Lower leg skin (tissue), 4 donors: ENCODE data around the gene ATAD3A. TPM values are rescaled to one million over a fixed set of nuclear protein-coding genes. Genes with fewer than 3 reads are reported as not detected.
"Not testable (repeated sequence)": the region's sequence is repeated elsewhere in the genome, so short reads cannot be mapped to it uniquely, and the experiment has no call there.

ENCODE experiments used
- DNase-seq, 2 donors: peaks; one replicate each; pipeline ENCODE4 v3.0.0-alpha.2; 2019; ENCODE audit warnings: low spot score in 2 of 2
- H3K4me3 ChIP-seq: fragments of 200-600 bp; sonication (generic); 2 replicates; pipeline ENCODE4 v1.5.1; 2017; ENCODE audit warnings: mild to moderate bottlenecking, low read depth; ENCODE audit not compliant: poor library complexity, severe bottlenecking
- POLR2A ChIP-seq, 2 donors: fragments of 450-650 bp; IDR thresholded peaks; one replicate each; pipeline ENCODE4 v1.6.1; 2016 to 2017; ENCODE audit warnings: antibody characterized with exemption in 2 of 2, mild to moderate bottlenecking in 1 of 2, moderate library complexity in 1 of 2
- WGBS, 2 donors: methylation state at CpG; one replicate each; pipeline ENCODE4 v1.1.5; 2018; 5-methylcytosine and 5-hydroxymethylcytosine counted together
- intact Hi-C: fragments of 100-400 bp; cut with DNase I; formaldehyde crosslinking; loops from one replicate; pipeline ENCODE4 v1.15.0; 2023; ENCODE audit warnings: low total_unique reads
- total RNA-seq, 4 donors: library from RNA; depleted of rRNA; stranded (reverse); fragments of >200 nt; gene quantifications; one replicate each; pipeline ENCODE4 v1.1.0, GENCODE V29; 2016
- TF ChIP-seq, protein P1 (sequence below), 3 donors: fragments of 450-650 bp; IDR thresholded peaks; one replicate each; pipeline ENCODE4 v1.5.1; 2016; ENCODE audit warnings: antibody characterized with exemption in 3 of 3, mild to moderate bottlenecking in 3 of 3, moderate library complexity in 2 of 3

The ATAD3A gene
- total RNA-seq, 4 donors from 2014 or later, result 23.2 to 33.3 (median 26.9) TPM

DNA sequence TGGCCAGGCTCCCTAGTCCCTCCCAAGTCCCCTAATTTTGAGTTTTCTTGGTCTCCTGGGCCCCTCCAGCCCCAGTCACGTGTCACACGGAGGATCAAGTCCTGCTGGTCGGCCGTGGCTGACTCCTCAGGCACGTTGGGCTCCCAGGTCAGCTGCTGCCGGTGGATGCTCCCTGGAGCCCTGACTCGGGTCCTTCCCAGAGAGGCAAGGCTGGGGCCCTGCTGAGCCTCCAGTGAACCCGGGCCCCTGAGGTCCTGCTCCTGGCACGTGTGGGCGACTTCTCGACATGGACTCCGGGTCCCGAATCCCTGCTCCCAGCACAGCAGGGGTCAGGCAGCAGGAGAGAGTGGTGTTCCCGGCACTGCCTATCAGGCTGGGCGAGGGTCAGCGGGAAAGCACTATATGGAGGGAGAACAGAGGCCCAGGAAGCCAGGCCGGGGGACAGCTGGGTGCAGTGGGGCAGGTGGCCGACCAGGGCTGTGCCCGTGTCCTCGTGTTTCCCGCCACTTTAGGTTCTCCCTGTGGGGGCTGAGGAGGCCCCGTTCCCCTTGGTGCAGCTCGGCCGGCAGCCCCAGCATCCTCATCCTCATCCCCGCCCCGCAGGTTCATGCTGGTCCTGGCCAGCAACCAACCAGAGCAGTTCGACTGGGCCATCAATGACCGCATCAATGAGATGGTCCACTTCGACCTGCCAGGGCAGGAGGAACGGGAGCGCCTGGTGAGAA, 15.3 kb downstream of the ATAD3A start:
- 90 to 92% methylated on average over 24 to 31 of the region's 31 CpGs for WGBS, 2 donors
- intact Hi-C loops, result no loop called here
- no peak for DNase-seq
- TF ChIP-seq POLR2A (IDR thresholded peaks at IDR 0.05), result no peak
- TF ChIP-seq, protein P1, sequence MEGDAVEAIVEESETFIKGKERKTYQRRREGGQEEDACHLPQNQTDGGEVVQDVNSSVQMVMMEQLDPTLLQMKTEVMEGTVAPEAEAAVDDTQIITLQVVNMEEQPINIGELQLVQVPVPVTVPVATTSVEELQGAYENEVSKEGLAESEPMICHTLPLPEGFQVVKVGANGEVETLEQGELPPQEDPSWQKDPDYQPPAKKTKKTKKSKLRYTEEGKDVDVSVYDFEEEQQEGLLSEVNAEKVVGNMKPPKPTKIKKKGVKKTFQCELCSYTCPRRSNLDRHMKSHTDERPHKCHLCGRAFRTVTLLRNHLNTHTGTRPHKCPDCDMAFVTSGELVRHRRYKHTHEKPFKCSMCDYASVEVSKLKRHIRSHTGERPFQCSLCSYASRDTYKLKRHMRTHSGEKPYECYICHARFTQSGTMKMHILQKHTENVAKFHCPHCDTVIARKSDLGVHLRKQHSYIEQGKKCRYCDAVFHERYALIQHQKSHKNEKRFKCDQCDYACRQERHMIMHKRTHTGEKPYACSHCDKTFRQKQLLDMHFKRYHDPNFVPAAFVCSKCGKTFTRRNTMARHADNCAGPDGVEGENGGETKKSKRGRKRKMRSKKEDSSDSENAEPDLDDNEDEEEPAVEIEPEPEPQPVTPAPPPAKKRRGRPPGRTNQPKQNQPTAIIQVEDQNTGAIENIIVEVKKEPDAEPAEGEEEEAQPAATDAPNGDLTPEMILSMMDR (IDR thresholded peaks at IDR 0.05), result no peak
- no peak overlapping the region for H3K4me3 ChIP-seq

DNA sequence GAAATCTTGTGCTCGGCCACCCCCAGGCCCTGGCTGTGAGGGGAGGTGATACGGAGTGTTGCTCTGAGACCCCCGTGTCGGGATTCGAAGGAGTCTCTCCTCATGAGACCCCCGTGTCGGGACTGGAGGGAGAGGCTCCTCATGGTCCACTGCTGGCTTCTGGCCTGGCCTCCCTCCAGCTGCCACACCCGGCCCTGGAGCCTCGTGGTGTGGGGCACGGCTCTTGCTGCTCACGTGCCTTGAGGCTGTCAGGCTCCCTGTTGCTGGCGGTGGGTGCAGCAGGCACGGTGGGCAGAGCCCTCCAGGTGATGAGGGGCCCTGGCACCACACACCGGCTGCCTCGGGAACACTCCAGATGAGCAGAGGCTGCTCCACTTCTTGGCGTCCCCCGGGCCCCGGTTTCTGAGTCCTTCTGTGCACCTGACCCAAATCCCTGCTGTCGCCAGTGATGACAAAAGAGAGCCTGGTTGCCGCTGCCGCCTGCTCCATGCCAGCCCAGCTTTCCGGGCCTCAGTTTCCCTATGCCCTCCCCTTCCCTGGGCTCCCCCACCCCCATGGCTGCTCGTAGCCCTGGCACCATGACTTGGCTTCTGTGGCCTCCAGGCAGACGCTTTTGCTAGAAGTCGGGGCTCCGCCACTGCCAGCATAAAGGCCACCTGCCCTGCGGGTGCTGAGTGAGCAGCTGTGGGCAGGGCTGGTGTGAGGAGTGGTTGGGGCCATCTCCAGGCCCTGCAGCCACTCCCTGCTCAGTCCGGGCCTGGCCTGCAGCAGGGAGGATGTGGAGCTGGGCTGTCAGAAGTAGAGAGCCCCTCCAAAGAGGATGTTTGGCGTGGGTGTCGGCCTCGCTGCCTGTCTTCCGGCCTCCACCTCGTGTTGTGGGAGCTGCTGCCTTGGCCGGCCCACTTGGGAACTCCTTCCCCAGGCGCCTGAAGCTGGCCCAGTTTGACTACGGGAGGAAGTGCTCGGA, 16.6 kb downstream of the ATAD3A start:
- H3K4me3 ChIP-seq, result no peak overlapping the region
- no peak for DNase-seq
- 84 to 94% methylated on average over 21 to 34 of the region's 37 CpGs for WGBS, 2 donors
- intact Hi-C loops, result no loop called here
- TF ChIP-seq, protein P1 (IDR thresholded peaks at IDR 0.05), result no peak

DNA sequence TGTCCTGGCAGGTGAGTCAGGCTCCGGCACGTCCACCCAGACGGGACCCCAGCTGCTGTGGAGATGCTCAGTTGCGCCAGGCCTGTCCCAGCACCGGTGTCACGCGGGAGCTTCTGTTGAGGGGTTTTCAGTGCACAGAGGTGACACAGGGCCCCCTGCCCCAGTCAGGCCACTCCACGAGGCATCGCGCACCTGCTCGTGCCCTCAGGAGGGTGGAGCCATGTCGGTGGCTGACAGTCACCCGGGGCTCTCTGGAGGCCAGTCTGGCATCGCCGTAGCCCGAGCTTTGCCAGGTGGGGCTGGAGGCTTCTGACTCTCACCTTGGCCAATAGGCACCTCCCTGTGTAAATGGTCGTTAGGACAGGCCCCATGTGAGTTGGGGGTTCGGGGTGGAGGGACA, 17.4 kb downstream of the ATAD3A start:
- TF ChIP-seq, protein P1 (IDR thresholded peaks at IDR 0.05), result no peak
- no peak for TF ChIP-seq POLR2A (IDR thresholded peaks at IDR 0.05)
- DNase-seq, result no peak
- WGBS, 2 donors, result 94 to 98% methylated on average over 2 to 11 of the region's 18 CpGs
- H3K4me3 ChIP-seq, result no peak overlapping the region
- intact Hi-C loops, result no loop called here

DNA sequence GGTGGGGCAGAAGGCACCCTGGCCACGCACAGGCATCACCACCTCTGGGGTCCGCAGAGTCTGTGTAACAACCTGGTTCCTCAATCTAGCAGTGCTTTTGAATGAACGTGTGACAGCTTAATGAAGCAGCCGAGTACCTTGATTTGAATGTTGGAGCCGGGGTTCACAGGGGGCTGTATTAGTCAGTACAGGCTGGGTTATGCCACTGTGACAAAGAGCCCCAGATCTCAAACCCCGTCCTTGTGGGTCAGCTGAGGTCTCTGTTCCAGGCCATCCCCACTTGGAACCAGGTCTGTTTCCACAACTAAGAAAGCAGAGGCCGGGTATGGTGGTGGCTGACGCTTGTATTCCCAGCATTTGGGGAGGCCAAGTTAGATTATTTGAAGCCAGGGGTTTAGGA, 18.0 kb downstream of the ATAD3A start:
- TF ChIP-seq, protein P1 (IDR thresholded peaks at IDR 0.05), result no peak
- TF ChIP-seq POLR2A (IDR thresholded peaks at IDR 0.05), result no peak
- 97 to 98% methylated on average over 8 of the region's 8 CpGs for WGBS, 2 donors
- H3K4me3 ChIP-seq, result no peak overlapping the region
- DNase-seq, result no peak
- intact Hi-C loops, result no loop called here

DNA sequence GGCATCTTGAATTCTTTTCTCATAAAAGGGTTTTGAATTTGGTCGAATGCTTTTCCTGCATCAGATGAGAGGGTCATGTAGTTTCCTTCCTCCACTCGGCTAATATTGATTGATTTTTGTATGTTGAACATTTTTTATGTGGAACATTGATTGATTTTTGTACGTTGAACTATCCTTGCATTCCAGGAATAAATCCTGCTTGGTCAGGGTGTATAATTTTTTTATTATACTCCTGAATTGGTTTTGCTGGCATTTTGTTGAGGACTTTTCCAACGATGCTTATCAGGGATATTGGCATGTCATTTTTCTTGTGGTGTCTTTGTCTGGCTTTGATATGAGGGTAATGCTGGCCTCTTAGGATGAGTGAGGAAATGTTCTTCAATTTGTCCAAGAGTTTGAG, 20.0 kb downstream of the ATAD3A start:
- intact Hi-C loops, result no loop called here
- H3K4me3 ChIP-seq, result no peak overlapping the region
- no peak for DNase-seq
- TF ChIP-seq POLR2A (IDR thresholded peaks at IDR 0.05), result no peak
- TF ChIP-seq, protein P1 (IDR thresholded peaks at IDR 0.05), result no peak
- WGBS, 2 donors, result 94 to 95% methylated on average over 4 of the region's 4 CpGs

DNA sequence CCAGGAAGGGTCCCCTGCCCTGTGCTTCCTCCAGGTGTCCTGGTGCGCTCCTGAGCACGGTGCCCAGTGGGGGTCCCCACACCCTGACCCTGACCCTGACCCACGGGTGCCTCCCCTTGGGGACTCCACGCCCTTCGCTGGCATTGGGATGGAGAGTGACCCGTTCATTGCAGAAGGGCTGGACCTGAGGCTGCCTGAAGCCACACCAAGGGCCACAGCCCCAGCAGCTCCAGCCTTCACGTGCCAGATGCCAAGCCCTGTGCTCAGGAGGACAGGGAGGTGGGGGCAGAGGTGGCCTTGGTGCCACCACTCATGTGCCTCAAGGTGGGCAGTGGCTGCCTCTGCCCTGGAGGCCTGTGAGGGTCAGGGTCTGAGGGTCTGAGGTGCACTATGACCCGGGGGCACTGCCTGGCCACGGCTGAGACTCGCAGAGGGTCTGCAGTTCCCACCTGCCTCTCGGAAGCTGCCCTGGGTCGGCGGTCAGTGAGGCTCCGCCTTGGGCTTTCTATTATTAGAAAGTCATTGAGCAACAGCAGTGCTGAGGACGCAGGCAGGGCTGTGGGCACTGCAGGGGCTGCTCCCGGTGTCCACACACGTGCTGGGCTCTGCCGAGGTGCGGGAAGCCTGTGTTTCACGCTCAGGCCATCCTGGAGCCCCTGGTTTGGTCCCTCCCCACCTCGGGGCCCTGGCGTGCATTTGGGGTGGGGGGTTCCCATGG, 21.4 kb downstream of the ATAD3A start:
- not testable (repeated sequence) for H3K4me3 ChIP-seq
- 81 to 84% methylated on average over 7 to 13 of the region's 22 CpGs for WGBS, 2 donors

DNA sequence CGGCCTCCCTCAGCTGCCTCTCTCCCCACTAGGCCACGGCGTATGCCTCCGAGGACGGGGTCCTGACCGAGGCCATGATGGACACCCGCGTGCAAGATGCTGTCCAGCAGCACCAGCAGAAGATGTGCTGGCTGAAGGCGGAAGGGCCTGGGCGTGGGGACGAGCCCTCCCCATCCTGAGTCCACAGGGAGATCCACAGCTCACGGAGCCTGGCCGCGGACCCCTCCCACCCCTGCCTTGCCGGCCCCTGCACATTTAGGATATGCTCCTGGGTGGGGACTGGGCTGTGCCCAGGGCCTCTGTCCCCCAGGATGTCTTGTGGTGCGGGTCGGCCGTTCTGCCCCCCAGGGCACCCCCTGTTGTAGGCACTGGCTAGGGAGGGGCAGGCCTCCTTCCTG, 21.9 kb downstream of the ATAD3A start:
- intact Hi-C loops, H3K4me3 ChIP-seq, DNase-seq: not testable (repeated sequence)
- 90 to 93% methylated on average over 6 to 9 of the region's 18 CpGs for WGBS, 2 donors

More for the DNA sequence above, 21.4 kb downstream of the ATAD3A start:
- DNase-seq, intact Hi-C loops: not testable (repeated sequence)
